ENCODE measurements around the gene ABI3. TPM values are rescaled to one million over a fixed set of nuclear protein-coding genes. Genes with fewer than 3 reads are reported as not detected.
"Not testable (repeated sequence)": the region's sequence is repeated elsewhere in the genome, so short reads cannot be mapped to it uniquely, and the experiment has no call there.

ABI3 gene
- total and polyA plus RNA-seq, 4 experiments from 2014 or later, result 9.5 to 24.5 (median 12.9) TPM

GRCh38 chr17:49180303-49180702, 30.2 kb upstream of the ABI3 start:
- ChIA-PET POLR2A (ENCODE audit: partially characterized antibody) (interaction anchor here (1.1 to 2.1 kb wide), 5 partner anchors 11 to 49 kb away, joined by 5 to 11 read pairs (median 5); no protein-coding TSS in a partner anchor), CTCF (ENCODE audit: partially characterized antibody) (interaction anchor here (0.7 to 10.2 kb wide), 28 partner anchors 9 to 427 kb away, joined by 3 to 315 read pairs (median 5); partner anchors contain the start of gene PHOSPHO1)
- no peaks in the 10 kb centered on the region for H3K27me3 ChIP-seq (ENCODE audit: insufficient read depth, low read length)
- Mint-ChIP-seq H3K9me3 (peaks cover 1 to 38% (median 28%) of the 10 kb centered on the region in 8 donors), H3K36me3 (peaks cover 6 to 10% of the 10 kb centered on the region in 2 donors), H3K27ac (peak overlapping the region in 1 of 7 donors; percentile 54), H3K27me3 (peaks cover 4% of the 10 kb centered on the region in 2 donors), H3K4me1 (peaks cover 0 to 3% (median 2%) of the 10 kb centered on the region in 4 donors), H3K4me3 (peak overlapping the region in 2 of 8 donors; percentile 13 to 50)
- no peak overlapping the region for H3K27ac ChIP-seq (ENCODE audit: low read depth, low read length)
- no peak overlapping the region for H3K4me3 ChIP-seq (ENCODE audit: low read length in 2 of 2)
- intact Hi-C loops (cut with micrococcal nuclease), result loop anchor here (1.0 kb wide), 3 partner anchors 12 to 110 kb away; no protein-coding TSS in a partner anchor
- H3K36me3 ChIP-seq (ENCODE audit: insufficient read depth, low read length), result no peaks in the 10 kb centered on the region
- H3K4me1 ChIP-seq (ENCODE audit: insufficient read depth, low read length), result peaks cover 4% of the 10 kb centered on the region
- peaks cover 0 to 10% of the 10 kb centered on the region in 2 donors for H3K9me3 ChIP-seq (ENCODE audit: control insufficient read depth in 1 of 2, low read length in 2 of 2)
- DNase-seq, result peak; percentile 44 to 59 (median 56)

DNA sequence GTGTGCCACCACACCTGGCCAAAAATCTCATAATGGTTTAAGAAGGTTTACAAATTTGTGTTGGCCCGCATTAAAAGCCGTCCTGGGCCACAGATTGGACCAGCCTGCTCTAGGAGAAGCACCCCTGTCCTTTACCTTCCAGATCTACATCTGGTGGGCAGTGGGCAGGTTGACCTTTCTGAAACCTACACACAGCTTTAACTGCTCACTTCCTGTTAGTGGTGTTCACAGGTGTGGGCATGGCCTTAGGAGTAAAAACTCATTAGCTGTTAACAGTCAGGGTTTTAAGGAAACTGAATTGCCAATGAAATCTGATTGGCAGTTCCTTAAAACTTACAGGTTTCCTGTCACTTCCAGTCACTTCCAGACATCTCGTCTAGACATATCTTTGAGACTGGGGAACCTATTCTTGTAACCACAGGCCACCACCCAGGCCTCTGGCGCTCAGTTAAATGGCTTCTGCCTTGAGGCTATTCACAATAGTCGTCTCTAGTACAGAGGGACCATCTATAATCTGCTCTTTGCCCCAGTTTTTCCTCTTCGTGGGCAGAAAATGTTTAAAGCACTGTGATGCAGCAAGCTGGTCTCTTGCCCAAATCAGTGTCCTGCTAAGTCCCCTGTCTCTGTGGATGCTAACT, 29.4 kb upstream of the ABI3 start:
- Mint-ChIP-seq H3K36me3 (peaks cover 2 to 4% of the 10 kb centered on the region in 2 donors), H3K4me3 (no peak overlapping the region), H3K27me3 (peaks cover 2 to 4% of the 10 kb centered on the region in 2 donors), H3K4me1 (peaks cover 0 to 3% (median 2%) of the 10 kb centered on the region in 4 donors), H3K9me3 (peaks cover 0 to 31% (median 21%) of the 10 kb centered on the region in 8 donors), H3K27ac (peak overlapping the region in 1 of 7 donors; percentile 36)
- intact Hi-C loops (cut with micrococcal nuclease), result loop anchor here (1.0 kb wide), 3 partner anchors 11 to 109 kb away; no protein-coding TSS in a partner anchor
- CTCF ChIA-PET (ENCODE audit: partially characterized antibody), result interaction anchor here (1.1 to 10.2 kb wide), 18 partner anchors 10 to 227 kb away, joined by 3 to 315 read pairs (median 9); partner anchors contain the start of gene PHOSPHO1
- H3K27me3 ChIP-seq (ENCODE audit: insufficient read depth, low read length), result no peaks in the 10 kb centered on the region
- DNase-seq, result no peak
- POLR2A ChIA-PET (ENCODE audit: partially characterized antibody), result interaction anchor here (1.4 to 2.1 kb wide), 4 partner anchors 11 to 46 kb away, joined by 5 to 11 read pairs (median 7); no protein-coding TSS in a partner anchor
- H3K36me3 ChIP-seq (ENCODE audit: insufficient read depth, low read length), result no peaks in the 10 kb centered on the region
- peaks cover 4% of the 10 kb centered on the region for H3K4me1 ChIP-seq (ENCODE audit: insufficient read depth, low read length)
- H3K9me3 ChIP-seq (ENCODE audit: control insufficient read depth in 1 of 2, low read length in 2 of 2), result peaks cover 0 to 6% of the 10 kb centered on the region in 2 donors
- H3K4me3 ChIP-seq (ENCODE audit: low read length in 2 of 2), result no peak overlapping the region
- no peak overlapping the region for H3K27ac ChIP-seq (ENCODE audit: low read depth, low read length)

GRCh38 chr17:49183341-49183740, 27.2 kb upstream of the ABI3 start:
- DNase-seq, result no peak
- H3K4me3 Mint-ChIP-seq, result no peak overlapping the region
- H3K9me3 Mint-ChIP-seq, result peaks cover 0 to 19% (median 8%) of the 10 kb centered on the region in 8 donors
- Histone ChIP-seq H3K4me3 (ENCODE audit: low read length in 2 of 2) (no peak overlapping the region), H3K36me3 (ENCODE audit: insufficient read depth, low read length) (no peaks in the 10 kb centered on the region), H3K27ac (ENCODE audit: low read depth, low read length) (no peak overlapping the region), H3K4me1 (ENCODE audit: insufficient read depth, low read length) (peaks cover 4% of the 10 kb centered on the region), H3K27me3 (ENCODE audit: insufficient read depth, low read length) (no peaks in the 10 kb centered on the region), H3K9me3 (ENCODE audit: control insufficient read depth in 1 of 2, low read length in 2 of 2) (peaks cover 0 to 6% of the 10 kb centered on the region in 2 donors)
- POLR2A ChIA-PET (ENCODE audit: partially characterized antibody), result interaction anchor here (1.5 to 2.3 kb wide), 2 partner anchors 10 to 41 kb away, joined by 4 to 6 read pairs; no protein-coding TSS in a partner anchor
- peaks cover 0 to 3% (median 2%) of the 10 kb centered on the region in 4 donors for H3K4me1 Mint-ChIP-seq
- peaks cover 2 to 4% of the 10 kb centered on the region in 2 donors for H3K27me3 Mint-ChIP-seq
- no peak overlapping the region for H3K27ac Mint-ChIP-seq
- intact Hi-C loops (cut with micrococcal nuclease), result no loop called here
- CTCF ChIA-PET (ENCODE audit: partially characterized antibody), result interaction anchor here (4.3 to 10.2 kb wide), 3 partner anchors 8 to 47 kb away, joined by 35 to 315 read pairs (median 54); partner anchors contain the start of gene PHOSPHO1
- peaks cover 0 to 4% of the 10 kb centered on the region in 2 donors for H3K36me3 Mint-ChIP-seq

DNA sequence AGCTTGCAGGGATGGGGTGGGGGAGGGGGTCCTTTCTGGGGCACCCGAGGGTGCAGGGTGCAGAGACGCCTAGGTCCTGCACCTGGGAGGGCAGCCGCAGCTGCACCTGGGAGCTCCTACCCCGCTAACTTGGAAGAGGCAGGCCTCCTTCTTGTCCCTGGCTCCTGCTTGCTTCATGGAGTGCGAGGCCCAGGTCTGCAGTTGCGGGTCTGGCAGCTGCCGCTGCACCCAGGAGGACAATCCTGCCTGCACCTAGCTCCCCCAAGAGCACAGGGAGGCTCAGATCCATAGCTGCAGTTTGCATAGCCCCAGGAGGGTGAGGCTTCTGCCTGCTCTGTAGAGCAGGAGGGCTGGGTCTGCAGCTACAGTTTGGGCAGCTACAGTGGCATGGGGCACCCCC, 26.7 kb upstream of the ABI3 start:
- intact Hi-C loops (cut with micrococcal nuclease), result no loop called here
- peaks cover 0 to 19% (median 8%) of the 10 kb centered on the region in 8 donors for H3K9me3 Mint-ChIP-seq
- H3K27me3 ChIP-seq (ENCODE audit: insufficient read depth, low read length), result no peaks in the 10 kb centered on the region

DNA sequence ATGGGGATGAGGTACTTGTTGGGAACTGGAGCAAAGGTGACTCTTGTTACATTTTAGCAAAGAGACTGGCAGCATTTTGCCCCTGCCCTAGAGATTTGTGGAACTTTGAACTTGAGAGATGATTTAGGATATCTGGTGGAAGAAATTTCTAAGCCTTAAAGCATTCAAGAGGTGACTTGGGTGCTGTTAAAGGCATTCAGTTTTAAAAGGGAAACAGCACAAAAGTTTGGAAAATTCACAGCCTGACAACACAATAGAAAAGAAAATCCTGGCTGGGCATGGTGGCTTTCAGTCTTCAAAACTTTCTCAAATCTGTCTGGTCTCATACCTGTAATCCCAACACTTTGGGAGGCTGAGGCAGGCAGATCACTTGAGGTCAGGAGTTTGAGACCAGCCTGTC, 26.0 kb upstream of the ABI3 start:
- H3K9me3 ChIP-seq (ENCODE audit: control insufficient read depth in 1 of 2, low read length in 2 of 2); intact Hi-C loops (cut with micrococcal nuclease); H3K4me3 ChIP-seq (ENCODE audit: low read length in 2 of 2); H3K4me1 Mint-ChIP-seq; H3K36me3 ChIP-seq (ENCODE audit: insufficient read depth, low read length); H3K27me3 Mint-ChIP-seq; H3K4me1 ChIP-seq (ENCODE audit: insufficient read depth, low read length); H3K36me3 Mint-ChIP-seq; H3K27me3 ChIP-seq (ENCODE audit: insufficient read depth, low read length); H3K27ac Mint-ChIP-seq; H3K27ac ChIP-seq (ENCODE audit: low read depth, low read length); H3K4me3 Mint-ChIP-seq; DNase-seq: not testable (repeated sequence)
- ChIA-PET CTCF (ENCODE audit: partially characterized antibody) (interaction anchor here (10.2 kb wide), 1 partner anchor 46 kb away, joined by 315 read pairs; the partner anchor contains the start of gene PHOSPHO1), POLR2A (ENCODE audit: partially characterized antibody) (interaction anchor here (2.3 kb wide), 1 partner anchor 40 kb away, joined by 6 read pairs; no protein-coding TSS in a partner anchor)
- H3K9me3 Mint-ChIP-seq, result peaks cover 0 to 19% (median 8%) of the 10 kb centered on the region in 8 donors

More for the DNA sequence above, 26.7 kb upstream of the ABI3 start:
- peaks cover 0 to 3% (median 2%) of the 10 kb centered on the region in 4 donors for H3K4me1 Mint-ChIP-seq
- ChIA-PET CTCF (ENCODE audit: partially characterized antibody) (interaction anchor here (10.2 kb wide), 1 partner anchor 47 kb away, joined by 315 read pairs; the partner anchor contains the start of gene PHOSPHO1), POLR2A (ENCODE audit: partially characterized antibody) (interaction anchor here (1.5 to 2.3 kb wide), 2 partner anchors 9 to 41 kb away, joined by 4 to 6 read pairs; no protein-coding TSS in a partner anchor)
- Histone ChIP-seq H3K4me1 (ENCODE audit: insufficient read depth, low read length) (peaks cover 4% of the 10 kb centered on the region), H3K27ac (ENCODE audit: low read depth, low read length) (no peak overlapping the region), H3K9me3 (ENCODE audit: control insufficient read depth in 1 of 2, low read length in 2 of 2) (peaks cover 0 to 6% of the 10 kb centered on the region in 2 donors), H3K4me3 (ENCODE audit: low read length in 2 of 2) (no peak overlapping the region), H3K36me3 (ENCODE audit: insufficient read depth, low read length) (no peaks in the 10 kb centered on the region)
- DNase-seq, result no peak
- no peak overlapping the region for H3K27ac Mint-ChIP-seq
- H3K27me3 Mint-ChIP-seq, result peaks cover 0 to 4% of the 10 kb centered on the region in 2 donors
- H3K4me3 Mint-ChIP-seq, result no peak overlapping the region
- H3K36me3 Mint-ChIP-seq, result peaks cover 0 to 4% of the 10 kb centered on the region in 2 donors

DNA sequence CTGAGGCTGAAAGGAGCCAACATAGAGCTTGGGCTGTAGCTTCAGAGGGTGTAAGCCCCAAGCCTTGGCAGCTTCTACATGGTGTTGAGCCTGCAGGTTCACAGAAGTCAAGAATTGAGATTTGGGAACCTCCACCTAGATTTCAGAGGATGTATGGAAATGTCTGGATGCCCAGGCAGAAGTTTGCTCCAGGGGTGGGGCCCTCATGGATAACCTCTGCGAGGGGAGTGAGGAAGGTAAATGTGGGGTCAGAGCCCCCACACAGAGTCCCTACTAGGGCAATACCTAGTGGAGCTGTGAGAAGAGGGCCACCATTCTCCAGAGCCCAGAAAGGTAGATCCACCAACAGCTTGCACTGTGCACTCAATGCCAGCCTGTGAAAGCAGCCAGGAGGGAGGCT, 25.1 kb upstream of the ABI3 start:
- H3K27me3 ChIP-seq (ENCODE audit: insufficient read depth, low read length); DNase-seq; H3K36me3 Mint-ChIP-seq; H3K9me3 ChIP-seq (ENCODE audit: control insufficient read depth in 1 of 2, low read length in 2 of 2); H3K27me3 Mint-ChIP-seq; H3K4me3 Mint-ChIP-seq; H3K4me3 ChIP-seq (ENCODE audit: low read length in 2 of 2); H3K27ac ChIP-seq (ENCODE audit: low read depth, low read length); POLR2A ChIA-PET (ENCODE audit: partially characterized antibody); H3K4me1 Mint-ChIP-seq; intact Hi-C loops (cut with micrococcal nuclease); H3K27ac Mint-ChIP-seq; H3K4me1 ChIP-seq (ENCODE audit: insufficient read depth, low read length); H3K36me3 ChIP-seq (ENCODE audit: insufficient read depth, low read length): not testable (repeated sequence)
- peaks cover 0 to 19% (median 8%) of the 10 kb centered on the region in 8 donors for H3K9me3 Mint-ChIP-seq
- CTCF ChIA-PET (ENCODE audit: partially characterized antibody), result interaction anchor here (1.5 to 10.2 kb wide), 2 partner anchors 37 to 45 kb away, joined by 5 to 315 read pairs; partner anchors contain the start of gene PHOSPHO1

DNA sequence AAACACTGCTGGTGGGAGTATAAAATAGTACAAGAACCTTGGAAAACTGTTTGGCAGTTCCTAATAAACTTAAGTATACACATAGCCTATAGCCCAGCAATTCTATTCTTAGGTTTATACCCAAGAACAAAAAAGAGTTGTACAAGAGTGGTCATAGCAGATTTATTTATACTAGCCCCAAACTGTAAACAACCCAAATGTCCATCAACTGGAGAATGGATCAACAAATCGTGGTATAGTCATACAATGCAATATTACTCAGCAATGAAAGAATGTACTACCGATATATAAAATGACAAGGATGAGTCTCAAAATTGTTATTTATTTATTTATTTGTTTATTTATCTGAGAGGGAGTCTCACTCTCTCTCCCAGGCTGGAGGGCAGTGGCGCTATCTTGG, 23.2 kb upstream of the ABI3 start:
- H3K27ac Mint-ChIP-seq, result no peak overlapping the region
- peaks cover 0 to 2% of the 10 kb centered on the region in 2 donors for H3K27me3 Mint-ChIP-seq
- Histone ChIP-seq H3K27ac (ENCODE audit: low read depth, low read length) (no peak overlapping the region), H3K4me3 (ENCODE audit: low read length in 2 of 2) (no peak overlapping the region), H3K4me1 (ENCODE audit: insufficient read depth, low read length) (peaks cover 7% of the 10 kb centered on the region), H3K27me3 (ENCODE audit: insufficient read depth, low read length) (no peaks in the 10 kb centered on the region), H3K36me3 (ENCODE audit: insufficient read depth, low read length) (no peaks in the 10 kb centered on the region), H3K9me3 (ENCODE audit: control insufficient read depth in 1 of 2, low read length in 2 of 2) (peaks cover 0 to 6% of the 10 kb centered on the region in 2 donors)
- H3K4me1 Mint-ChIP-seq, result peaks cover 6 to 21% (median 11%) of the 10 kb centered on the region in 4 donors
- peaks cover 0 to 22% (median 8%) of the 10 kb centered on the region in 8 donors for H3K9me3 Mint-ChIP-seq
- POLR2A ChIA-PET (ENCODE audit: partially characterized antibody), result no interaction called here
- H3K36me3 Mint-ChIP-seq, result peaks cover 4 to 8% of the 10 kb centered on the region in 2 donors
- CTCF ChIA-PET (ENCODE audit: partially characterized antibody), result no interaction called here
- DNase-seq, result no peak
- H3K4me3 Mint-ChIP-seq, result no peak overlapping the region
- intact Hi-C loops (cut with micrococcal nuclease), result no loop called here
